Measurements from ENCODE around the gene RC3H2.

Gene RC3H2

DNA sequence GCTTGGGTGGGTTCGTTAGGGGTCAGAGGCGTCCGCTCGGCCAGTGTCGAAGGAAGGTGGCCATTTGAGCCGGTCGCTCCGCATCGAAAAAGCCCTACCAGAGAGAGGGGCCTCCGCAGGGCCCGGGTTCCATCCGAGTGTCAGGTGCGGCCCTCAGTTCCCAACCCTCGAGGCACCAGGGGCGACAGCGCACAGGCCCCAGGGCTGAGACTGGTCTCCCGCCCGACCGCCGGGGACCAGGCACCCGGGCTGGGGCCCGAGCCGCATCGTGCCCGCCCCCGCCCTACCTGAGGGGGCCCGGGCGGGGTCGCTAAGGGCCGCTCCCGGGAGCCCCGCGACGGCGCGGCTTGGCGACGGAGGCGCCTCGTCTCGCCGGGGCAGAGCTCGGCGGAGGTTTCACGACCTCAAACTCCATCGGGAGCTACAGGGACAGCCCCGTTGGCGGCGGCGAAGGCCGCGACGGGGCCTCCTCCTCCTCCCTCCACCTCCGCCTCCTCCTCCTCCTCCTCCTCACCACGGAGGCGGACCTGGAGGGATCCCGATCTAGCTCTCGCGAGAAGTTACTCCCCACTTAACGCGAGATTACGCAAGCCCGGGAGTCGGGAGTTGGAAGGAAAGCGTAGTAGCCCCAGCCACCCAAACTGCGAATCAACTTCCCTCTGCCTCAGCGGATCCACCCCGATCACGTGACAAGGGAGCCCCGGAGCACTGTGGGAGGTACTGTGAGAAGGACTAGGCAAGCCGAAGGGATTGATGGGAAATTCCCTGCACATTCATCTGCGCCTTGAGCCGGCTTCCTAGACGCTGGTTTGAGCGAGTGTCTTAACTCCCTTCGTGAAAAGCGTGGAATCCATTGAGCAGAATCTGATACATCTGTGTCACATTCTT, at the start of gene RC3H2:
RC3H2 (minus strand) TSS at position 537 of the 888 bp plus-strand sequence. CDS start 7,850 bp downstream, outside the sequence.
- peak in 10 of 11 experiments; percentile 28 to 90 (median 80); a peak in 16 of 22 replicates for TF ChIP-seq Cebpa-rat (IDR thresholded peaks at IDR 0.05)
- H3K4me2 ChIP-seq, result peak within 1 kb of the TSS; percentile 79 to 94 (median 86)
- peak within 1 kb of the TSS; percentile 95 to 100 (median 98) for H3K9ac ChIP-seq
- peaks cover 0 to 20% (median 7%) of the 10 kb centered on the region in 11 experiments; a peak in 11 of 22 replicates for H3K36me3 ChIP-seq
- H3K4me1 ChIP-seq, result peaks cover 4 to 37% (median 26%) of the 10 kb centered on the region in 10 experiments; a peak in 19 of 20 replicates
- H3K27me3 ChIP-seq, result no peaks in the 10 kb centered on the region
- peaks cover 0 to 31% (median under 1%) of the 10 kb centered on the region in 11 experiments; a peak in 8 of 22 replicates for H4K20me1 ChIP-seq
- peaks cover 0 to 4% (median 0%) of the 10 kb centered on the region in 11 experiments; a peak in 1 of 22 replicates for H3K9me3 ChIP-seq (replicated peaks in 1 of 11)
- H3K27ac ChIP-seq, result peak within 1 kb of the TSS; percentile 96 to 100 (median 98)
- H3K4me3 ChIP-seq, result peak within 1 kb of the TSS; percentile 68 to 97 (median 90)

DNA sequence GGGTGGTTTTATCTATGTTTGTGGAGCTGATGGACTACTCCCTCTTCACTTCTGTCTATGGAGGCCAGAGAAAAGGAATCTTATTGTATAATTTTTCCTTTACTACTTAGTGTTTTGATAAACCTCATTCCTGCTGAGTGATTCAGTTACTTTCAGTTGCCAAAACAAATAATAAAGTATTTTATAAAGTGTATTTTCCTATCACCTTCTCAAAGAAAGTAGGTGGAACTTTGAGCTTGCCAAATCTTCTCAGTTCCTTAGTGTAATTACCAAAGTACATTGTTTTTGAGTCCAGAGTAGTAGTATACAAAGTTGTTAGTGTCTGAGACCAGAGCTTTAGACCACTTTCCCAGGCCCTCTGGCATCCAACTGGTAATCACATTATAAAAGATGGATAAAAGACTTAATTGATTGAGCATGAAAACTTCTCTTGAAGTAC, 49.1 kb upstream of the RC3H2 start:
- Histone ChIP-seq H3K9me3 (replicated peaks in 1 of 11) (peaks cover 0 to 6% (median 0%) of the 10 kb centered on the region in 11 experiments; a peak in 1 of 22 replicates), H3K9ac (no peak overlapping the region), H3K27ac (no peak overlapping the region), H3K4me1 (peaks cover 0 to 44% (median 0%) of the 10 kb centered on the region in 10 experiments; a peak in 5 of 20 replicates), H4K20me1 (peaks cover 0 to 77% (median 37%) of the 10 kb centered on the region in 11 experiments; a peak in 18 of 22 replicates), H3K4me2 (no peak overlapping the region), H3K4me3 (no peak overlapping the region), H3K27me3 (no peaks in the 10 kb centered on the region), H3K36me3 (peaks cover 8 to 28% (median 19%) of the 10 kb centered on the region in 11 experiments)
- no peak for TF ChIP-seq Cebpa-rat (IDR thresholded peaks at IDR 0.05)

DNA sequence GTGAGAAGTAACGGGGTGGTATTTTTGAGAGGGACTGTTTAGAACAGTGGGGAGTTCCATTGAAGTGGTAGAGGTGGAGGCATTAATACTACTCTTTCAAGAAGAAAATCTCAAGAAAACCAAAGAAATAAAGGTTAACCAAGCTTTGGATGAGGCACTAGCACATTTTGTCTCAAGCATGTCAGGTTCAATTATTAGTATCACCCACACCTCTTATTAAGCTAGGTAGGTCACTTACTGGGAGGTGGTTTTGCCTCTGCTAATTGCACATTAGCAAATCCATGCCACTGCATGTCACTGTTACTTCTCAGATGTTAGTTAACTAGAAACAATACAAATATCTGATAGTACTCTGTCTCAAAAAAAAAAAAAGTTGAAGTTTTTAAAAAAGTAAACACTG, 45.9 kb upstream of the RC3H2 start:
- Histone ChIP-seq H3K4me1 (peaks cover 0 to 53% (median 0%) of the 10 kb centered on the region in 10 experiments; a peak in 5 of 20 replicates), H3K9me3 (replicated peaks in 1 of 11) (0 out of 22 replicates have a peak, but pooled peaks cover 0 to 4% (median 0%) of the 10 kb centered on the region in 11 experiments), H3K27ac (no peak overlapping the region)

GRCh38 chr9:122950263-122950662, 45.1 kb upstream of the RC3H2 start:
- Histone ChIP-seq H3K9me3 (replicated peaks in 1 of 11) (0 out of 22 replicates have a peak, but pooled peaks cover 0 to 4% (median 0%) of the 10 kb centered on the region in 11 experiments), H4K20me1 (peaks cover 0 to 100% (median 71%) of the 10 kb centered on the region in 11 experiments; a peak in 19 of 22 replicates), H3K4me2 (0 out of 22 replicates have a peak overlapping the region, but pooled peaks of 1 of the 11 experiments have one; percentile 19), H3K36me3 (peaks cover under 1 to 24% (median 8%) of the 10 kb centered on the region in 11 experiments; a peak in 15 of 22 replicates), H3K9ac (no peak overlapping the region), H3K27me3 (no peaks in the 10 kb centered on the region), H3K27ac (no peak overlapping the region), H3K4me1 (peaks cover 0 to 53% (median 0%) of the 10 kb centered on the region in 10 experiments; a peak in 5 of 20 replicates), H3K4me3 (no peak overlapping the region)
- no peak for TF ChIP-seq Cebpa-rat (IDR thresholded peaks at IDR 0.05)

More for the DNA sequence above, 45.9 kb upstream of the RC3H2 start:
- no peaks in the 10 kb centered on the region for H3K27me3 ChIP-seq
- H3K4me3 ChIP-seq, result no peak overlapping the region
- H3K4me2 ChIP-seq, result no peak overlapping the region
- H3K9ac ChIP-seq, result no peak overlapping the region
- no peak for TF ChIP-seq Cebpa-rat (IDR thresholded peaks at IDR 0.05)
- H4K20me1 ChIP-seq, result peaks cover 0 to 100% (median 63%) of the 10 kb centered on the region in 11 experiments; a peak in 19 of 22 replicates
- peaks cover 0 to 24% (median 8%) of the 10 kb centered on the region in 11 experiments; a peak in 14 of 22 replicates for H3K36me3 ChIP-seq

DNA sequence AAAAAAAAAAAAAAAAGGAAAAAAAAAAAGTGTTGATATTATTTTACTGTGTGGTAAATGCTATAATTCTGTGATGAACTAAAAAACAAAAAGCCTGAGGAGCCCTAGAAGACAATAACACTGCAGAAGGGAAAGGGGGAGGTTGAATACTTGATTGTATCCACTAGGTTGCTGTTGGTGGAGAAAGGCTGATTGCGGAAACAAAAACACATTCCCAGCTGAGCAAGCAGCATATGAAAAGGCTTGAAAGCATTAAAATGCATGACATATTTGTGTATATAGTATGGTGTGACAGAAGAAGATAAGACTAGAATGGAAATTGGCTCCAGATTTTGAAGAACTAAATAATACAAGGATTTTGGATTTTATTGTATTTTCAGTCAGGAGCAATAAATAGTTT, 44.5 kb upstream of the RC3H2 start:
- H3K4me2 ChIP-seq, result no peak overlapping the region
- no peak overlapping the region for H3K9ac ChIP-seq
- no peak overlapping the region for H3K27ac ChIP-seq
- H3K4me1 ChIP-seq, result peaks cover 0 to 53% (median 0%) of the 10 kb centered on the region in 10 experiments; a peak in 5 of 20 replicates
- TF ChIP-seq Cebpa-rat (IDR thresholded peaks at IDR 0.05), result no peak
- peaks cover 3 to 27% (median 10%) of the 10 kb centered on the region in 11 experiments; a peak in 16 of 22 replicates for H3K36me3 ChIP-seq
- peaks cover 0 to 100% (median 72%) of the 10 kb centered on the region in 11 experiments; a peak in 19 of 22 replicates for H4K20me1 ChIP-seq
- no peak overlapping the region for H3K4me3 ChIP-seq
- 0 out of 22 replicates have a peak, but pooled peaks cover 0 to 4% (median 0%) of the 10 kb centered on the region in 11 experiments for H3K9me3 ChIP-seq (replicated peaks in 1 of 11)
- no peaks in the 10 kb centered on the region for H3K27me3 ChIP-seq

GRCh38 chr9:122948313-122948712, 43.2 kb upstream of the RC3H2 start:
- no peak for TF ChIP-seq Cebpa-rat (IDR thresholded peaks at IDR 0.05)

GRCh38 chr9:122946461-122947005, 41.4 kb upstream of the RC3H2 start:
- Histone ChIP-seq H3K4me1 (peaks cover 9 to 70% (median 17%) of the 10 kb centered on the region in 10 experiments; a peak in 19 of 20 replicates), H3K9ac (no peak overlapping the region), H3K9me3 (replicated peaks in 1 of 11) (0 out of 22 replicates have a peak, but pooled peaks cover 0 to 1% (median 0%) of the 10 kb centered on the region in 11 experiments), H3K36me3 (peaks cover 11 to 33% (median 17%) of the 10 kb centered on the region in 11 experiments; a peak in 20 of 22 replicates), H3K27ac (no peak overlapping the region), H4K20me1 (peaks cover 11 to 100% (median 83%) of the 10 kb centered on the region in 11 experiments; a peak in 18 of 22 replicates), H3K27me3 (no peaks in the 10 kb centered on the region), H3K4me2 (no peak overlapping the region), H3K4me3 (no peak overlapping the region)
- TF ChIP-seq Cebpa-rat (IDR thresholded peaks at IDR 0.05), result no peak

More at GRCh38 chr9:122948313-122948712, 43.2 kb upstream of the RC3H2 start:
- H3K4me2 ChIP-seq, result no peak overlapping the region
- no peak overlapping the region for H3K27ac ChIP-seq
- peaks cover 8 to 97% (median 70%) of the 10 kb centered on the region in 11 experiments; a peak in 19 of 22 replicates for H4K20me1 ChIP-seq
- peaks cover 11 to 35% (median 17%) of the 10 kb centered on the region in 11 experiments; a peak in 20 of 22 replicates for H3K36me3 ChIP-seq
- no peak overlapping the region for H3K4me3 ChIP-seq
- H3K9ac ChIP-seq, result no peak overlapping the region
- 0 out of 22 replicates have a peak, but pooled peaks cover 0 to 4% (median 0%) of the 10 kb centered on the region in 11 experiments for H3K9me3 ChIP-seq (replicated peaks in 1 of 11)
- H3K4me1 ChIP-seq, result peaks cover 0 to 54% (median 1%) of the 10 kb centered on the region in 10 experiments; a peak in 6 of 20 replicates
- H3K27me3 ChIP-seq, result no peaks in the 10 kb centered on the region

Data from BLaER1 treated with 17β-estradiol and CSF1 and Interleukin-3, amounts not matched to agents 10 nM and 100 nM (cell line).